Mononuclear cell (primary cell): Measurements from ENCODE around the gene GAGE12J. TPM values are rescaled to one million over a fixed set of nuclear protein-coding genes. Genes with fewer than 3 reads are reported as not detected.
A peak's percentile ranks its signal among the peaks of the same experiment; 100 is the strongest.
"Not testable (repeated sequence)": the region's sequence is repeated elsewhere in the genome, so short reads cannot be mapped to it uniquely, and the experiment has no call there.

Experiments
- H3K27me3 ChIP-seq: 2 replicates; pipeline ENCODE4 v1.6.0; 2011; ENCODE audit warnings: low read length, control low read depth; ENCODE audit not compliant: insufficient read depth
- H3K4me1 ChIP-seq: 2 replicates; pipeline ENCODE4 v1.5.1; 2011; ENCODE audit warnings: mild to moderate bottlenecking, low read length, control low read depth; ENCODE audit not compliant: insufficient read depth
- H3K4me3 ChIP-seq: 2 replicates; pipeline ENCODE4 v1.5.1; 2011; ENCODE audit warnings: mild to moderate bottlenecking, low read length, moderate library complexity
- H3K9me3 ChIP-seq: 2 replicates; pipeline ENCODE4 v1.5.1; 2011; ENCODE audit warnings: low read depth, mild to moderate bottlenecking, control low read depth, low read length
- total RNA-seq: library from RNA; depleted of rRNA; stranded (reverse); fragments of >200 nt; gene quantifications from one replicate; pipeline ENCODE4 v1.2.3, GENCODE V29; 2012

The GAGE12J gene
- total RNA-seq, 1 donor: not detected

DNA sequence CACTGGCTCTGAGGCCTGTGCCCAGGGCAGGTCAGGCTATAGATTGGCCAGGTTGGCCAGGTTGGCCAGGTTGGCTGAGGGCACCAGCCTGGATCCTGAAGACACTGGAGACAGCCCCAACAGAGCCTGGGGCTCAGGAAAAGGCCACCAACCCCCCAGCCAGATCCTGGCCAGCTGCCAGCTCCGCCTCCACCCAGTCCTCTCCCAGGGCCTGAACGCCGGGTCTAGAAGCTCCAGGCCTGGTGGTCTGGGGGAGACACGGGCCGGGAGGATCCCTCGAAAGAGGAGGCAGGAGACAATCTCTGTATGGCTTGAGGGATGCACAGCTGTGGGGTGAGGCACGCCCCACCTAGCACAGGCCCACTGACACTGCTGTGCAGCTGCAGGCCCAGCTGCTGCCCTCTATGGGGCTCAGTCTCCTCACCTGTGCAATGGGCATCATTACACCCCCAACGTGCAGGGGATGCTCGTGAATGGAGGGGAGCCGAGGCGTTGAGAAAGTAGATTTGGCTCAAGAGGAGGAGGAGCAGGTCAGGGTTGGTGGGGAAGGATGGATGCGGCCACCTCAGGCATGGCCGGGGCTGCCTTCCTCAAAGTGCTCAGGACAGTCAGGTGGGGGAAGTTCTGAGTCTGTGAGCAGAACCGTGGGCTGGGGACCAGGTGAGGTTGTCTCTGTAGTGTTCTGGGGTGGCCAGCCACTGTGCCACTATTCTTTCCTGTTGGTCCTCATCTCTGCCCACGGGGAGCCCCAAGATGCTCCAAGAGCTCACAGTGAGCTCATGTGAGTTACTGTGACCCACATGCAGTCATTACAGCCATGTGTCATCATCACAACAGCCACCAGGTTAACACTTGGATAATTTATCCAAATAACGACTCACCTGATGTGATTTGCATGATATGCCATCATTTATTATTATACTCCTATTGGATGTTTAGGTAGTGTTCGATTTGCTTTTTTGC lies 29.2 kb upstream of the GAGE12J start:
- no peaks in the 10 kb centered on the region for H3K4me1 ChIP-seq
- H3K27me3 ChIP-seq: no peaks in the 10 kb centered on the region
- no peaks in the 10 kb centered on the region for H3K9me3 ChIP-seq
- H3K4me3 ChIP-seq: no peak overlapping the region

DNA sequence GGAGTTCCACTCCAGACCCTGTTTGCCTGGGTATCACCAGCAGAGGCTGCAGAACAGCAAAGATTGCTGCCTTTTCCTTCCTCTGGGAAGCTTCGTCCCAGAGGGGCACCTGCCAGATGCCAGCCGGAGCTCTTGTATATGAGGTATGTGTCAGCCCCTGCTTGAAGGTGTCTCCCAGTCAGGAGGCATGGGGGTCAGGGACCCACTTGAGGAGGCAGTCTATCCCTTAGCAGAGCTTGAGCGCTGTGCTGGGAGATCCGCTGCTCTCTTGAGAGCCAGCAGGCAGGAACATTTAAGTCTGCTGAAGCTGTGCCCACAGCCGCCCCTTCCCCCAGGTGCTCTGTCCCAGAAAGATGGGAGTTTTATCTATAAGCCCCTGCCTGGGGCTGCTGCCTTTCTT lies 22.5 kb upstream of the GAGE12J start:
- not testable (repeated sequence) for H3K4me1 ChIP-seq, H3K9me3 ChIP-seq, H3K27me3 ChIP-seq, H3K4me3 ChIP-seq

GRCh38 chrX:49300703-49301102 lies 21.1 kb upstream of the GAGE12J start:
- H3K4me3 ChIP-seq: no peak overlapping the region
- no peaks in the 10 kb centered on the region for H3K9me3 ChIP-seq
- H3K27me3 ChIP-seq: no peaks in the 10 kb centered on the region
- H3K4me1 ChIP-seq: no peaks in the 10 kb centered on the region

- no peaks in the 10 kb centered on the region for H3K27me3 ChIP-seq
- H3K9me3 ChIP-seq: no peaks in the 10 kb centered on the region
- peaks cover 4% of the 10 kb centered on the region for H3K4me1 ChIP-seq
- no peak within 1 kb of the TSS for H3K4me3 ChIP-seq
Observed at GRCh38 chrX:49303346-49303745, 18.5 kb upstream of the GAGE12J start, which contains the start of gene GAGE10. TSS of gene GAGE10 (plus strand) at chrX:49303646. CDS start at chrX:49304860, 1,214 bp downstream.

GRCh38 chrX:49307775-49308174 lies 14.1 kb upstream of the GAGE12J start:
- H3K27me3 ChIP-seq: not testable (repeated sequence)

GRCh38 chrX:49308604-49309269 lies 13.1 kb upstream of the GAGE12J start:
- Histone ChIP-seq H3K9me3 (no peaks in the 10 kb centered on the region), H3K27me3 (no peaks in the 10 kb centered on the region), H3K4me3 (peak overlapping the region; percentile 27), H3K4me1 (peaks cover 39% of the 10 kb centered on the region)

More at GRCh38 chrX:49307775-49308174, 14.1 kb upstream of the GAGE12J start:
- H3K4me3 ChIP-seq, H3K9me3 ChIP-seq: not testable (repeated sequence)
- peaks cover 39% of the 10 kb centered on the region for H3K4me1 ChIP-seq

DNA sequence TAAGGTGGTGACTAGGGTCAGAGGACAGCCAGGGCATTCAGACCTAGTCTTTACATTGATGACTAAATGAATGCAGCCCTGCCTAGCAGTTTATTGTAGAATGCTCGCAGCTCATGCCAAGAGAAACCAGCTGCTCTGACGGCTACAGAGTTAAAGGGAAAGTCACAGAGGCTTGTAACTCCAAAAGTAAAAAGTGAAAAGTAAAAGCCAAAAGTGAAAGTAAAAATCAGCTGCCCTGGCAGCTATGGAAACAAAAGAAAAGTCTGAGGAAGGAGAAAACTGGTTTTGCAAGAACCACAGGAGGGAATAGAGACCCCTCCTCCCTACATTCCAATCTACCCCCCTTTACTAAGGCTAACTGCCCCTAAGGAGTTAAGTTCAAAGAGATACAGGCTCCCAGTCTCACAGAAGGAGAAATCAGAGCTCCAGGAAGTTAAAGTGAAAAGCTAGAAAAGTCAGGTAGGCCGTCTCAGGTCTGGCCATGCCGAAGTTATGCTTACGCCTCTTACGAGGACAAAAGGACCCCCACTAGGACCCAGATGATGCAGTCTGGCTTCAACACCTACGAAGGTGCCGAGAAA lies 12.3 kb upstream of the GAGE12J start:
- peaks cover 39% of the 10 kb centered on the region for H3K4me1 ChIP-seq
- H3K9me3 ChIP-seq: no peaks in the 10 kb centered on the region
- H3K4me3 ChIP-seq: peak overlapping the region; percentile 27
- no peaks in the 10 kb centered on the region for H3K27me3 ChIP-seq

GRCh38 chrX:49310371-49310770 lies 11.5 kb upstream of the GAGE12J start:
- no peak overlapping the region for H3K4me3 ChIP-seq
- no peaks in the 10 kb centered on the region for H3K9me3 ChIP-seq
- H3K27me3 ChIP-seq: no peaks in the 10 kb centered on the region
- peaks cover 39% of the 10 kb centered on the region for H3K4me1 ChIP-seq

DNA sequence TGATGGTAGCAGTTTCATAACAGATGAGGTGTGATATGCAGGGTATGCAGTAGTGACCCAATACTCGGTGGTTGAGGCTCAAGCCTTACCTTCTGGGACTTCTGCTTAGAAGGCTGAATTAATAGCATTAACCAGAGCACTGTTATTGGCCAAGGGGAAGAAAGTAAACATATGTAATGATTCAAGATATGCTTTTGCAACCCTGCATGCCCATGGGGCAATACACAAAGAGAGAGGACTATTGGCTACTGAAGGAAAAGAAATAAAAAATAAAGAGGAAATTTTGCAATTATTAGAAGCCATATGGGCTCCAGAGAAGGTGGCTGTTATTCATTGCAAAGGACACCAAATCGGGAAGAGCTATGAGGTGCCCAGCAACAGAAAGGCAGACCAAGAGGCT lies 9.7 kb upstream of the GAGE12J start:
- no peaks in the 10 kb centered on the region for H3K9me3 ChIP-seq
- no peaks in the 10 kb centered on the region for H3K27me3 ChIP-seq
- H3K4me3 ChIP-seq: no peak overlapping the region
- peaks cover 39% of the 10 kb centered on the region for H3K4me1 ChIP-seq

- Histone ChIP-seq H3K4me1 (peaks cover 15% of the 10 kb centered on the region), H3K9me3 (no peaks in the 10 kb centered on the region), H3K4me3 (no peak overlapping the region), H3K27me3 (no peaks in the 10 kb centered on the region)
Observed at GRCh38 chrX:49316085-49316484, 5.8 kb upstream of the GAGE12J start.

- not testable (repeated sequence) for H3K4me3 ChIP-seq, H3K9me3 ChIP-seq, H3K27me3 ChIP-seq, H3K4me1 ChIP-seq
Observed at GRCh38 chrX:49322266-49322665, 429 bp downstream of the GAGE12J start.

GRCh38 chrX:49323735-49324134 lies 1.9 kb downstream of the GAGE12J start:
- H3K4me1 ChIP-seq, H3K27me3 ChIP-seq, H3K4me3 ChIP-seq, H3K9me3 ChIP-seq: not testable (repeated sequence)

DNA sequence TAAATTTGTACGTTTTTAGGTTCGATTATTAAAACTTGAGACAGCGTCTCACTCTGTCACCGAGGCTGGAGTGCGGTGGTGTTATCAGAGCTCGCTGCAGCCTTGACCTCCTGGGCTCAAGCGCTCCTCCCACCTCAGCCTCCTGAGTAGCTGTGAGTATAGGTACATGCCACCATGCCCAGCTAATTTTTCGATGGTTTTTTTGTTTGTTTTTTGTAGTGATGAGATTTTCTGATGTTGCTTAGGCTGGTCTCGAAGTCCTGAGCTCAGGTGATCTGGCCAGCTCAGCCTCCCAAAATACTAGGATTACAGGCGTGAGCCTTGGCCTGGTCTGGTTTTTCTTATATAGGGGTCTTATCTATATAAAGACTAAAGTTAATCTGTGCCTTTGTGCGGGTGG lies 8.6 kb downstream of the GAGE12J start:
- not testable (repeated sequence) for H3K9me3 ChIP-seq, H3K27me3 ChIP-seq, H3K4me3 ChIP-seq, H3K4me1 ChIP-seq

GRCh38 chrX:49331282-49331681 lies 9.4 kb downstream of the GAGE12J start, which contains the start of gene GAGE13:
TSS of gene GAGE13 (plus strand) at chrX:49331582. CDS start at chrX:49332738, 1,156 bp downstream.
- H3K27me3 ChIP-seq, H3K4me3 ChIP-seq, H3K4me1 ChIP-seq, H3K9me3 ChIP-seq: not testable (repeated sequence)

GRCh38 chrX:49331841-49332240 lies 10.0 kb downstream of the GAGE12J start:
- H3K4me1 ChIP-seq, H3K27me3 ChIP-seq, H3K4me3 ChIP-seq, H3K9me3 ChIP-seq: not testable (repeated sequence)
